HG03175 (cell line): Measurements from ENCODE around the gene KRTAP4-11.
"Not testable (repeated sequence)": the region's sequence is repeated elsewhere in the genome, so short reads cannot be mapped to it uniquely, and the experiment has no call there.

Experiments
- ATAC-seq: cut with Tn5 transposase; IDR thresholded peaks from one replicate; pipeline ENCODE4 v1.9.1; 2021; ENCODE audit warnings: mild to moderate bottlenecking, moderate library complexity; ENCODE audit not compliant: unreplicated experiment

The KRTAP4-11 gene

GRCh38 chr17:41088760-41089352, 29.3 kb downstream of the KRTAP4-11 start:
- not testable (repeated sequence) for ATAC-seq

- ATAC-seq = not testable (repeated sequence)
Measured at GRCh38 chr17:41084100-41084856, 33.9 kb downstream of the KRTAP4-11 start, which contains the start of gene KRTAP4-7. Gene KRTAP4-7, plus strand, starts transcription at chr17:41084150. Its CDS starts 57 bp downstream, at chr17:41084207.

- ATAC-seq = not testable (repeated sequence)
Measured at GRCh38 chr17:41083427-41083826, 34.7 kb downstream of the KRTAP4-11 start.

GRCh38 chr17:41082626-41083025, 35.5 kb downstream of the KRTAP4-11 start:
- ATAC-seq = no peak

GRCh38 chr17:41076788-41077187, 41.4 kb downstream of the KRTAP4-11 start:
- no peak for ATAC-seq

- no peak for ATAC-seq
Measured at GRCh38 chr17:41073676-41074075, 44.5 kb downstream of the KRTAP4-11 start.

- no peak for ATAC-seq
Measured at GRCh38 chr17:41071606-41072360, 46.4 kb downstream of the KRTAP4-11 start.

GRCh38 chr17:41069031-41069430, 49.1 kb downstream of the KRTAP4-11 start:
- no peak for ATAC-seq

- no peak for ATAC-seq
Measured at GRCh38 chr17:41067281-41067680, 50.9 kb downstream of the KRTAP4-11 start.
